ENCODE data around the gene TEX11. TPM values are rescaled to one million over a fixed set of nuclear protein-coding genes. Genes with fewer than 3 reads are reported as not detected.
A peak's percentile ranks its signal among the peaks of the same experiment; 100 is the strongest.

Gene TEX11
- total and polyA plus RNA-seq, 12 donors: 0.19 TPM; not detected in 11

DNA sequence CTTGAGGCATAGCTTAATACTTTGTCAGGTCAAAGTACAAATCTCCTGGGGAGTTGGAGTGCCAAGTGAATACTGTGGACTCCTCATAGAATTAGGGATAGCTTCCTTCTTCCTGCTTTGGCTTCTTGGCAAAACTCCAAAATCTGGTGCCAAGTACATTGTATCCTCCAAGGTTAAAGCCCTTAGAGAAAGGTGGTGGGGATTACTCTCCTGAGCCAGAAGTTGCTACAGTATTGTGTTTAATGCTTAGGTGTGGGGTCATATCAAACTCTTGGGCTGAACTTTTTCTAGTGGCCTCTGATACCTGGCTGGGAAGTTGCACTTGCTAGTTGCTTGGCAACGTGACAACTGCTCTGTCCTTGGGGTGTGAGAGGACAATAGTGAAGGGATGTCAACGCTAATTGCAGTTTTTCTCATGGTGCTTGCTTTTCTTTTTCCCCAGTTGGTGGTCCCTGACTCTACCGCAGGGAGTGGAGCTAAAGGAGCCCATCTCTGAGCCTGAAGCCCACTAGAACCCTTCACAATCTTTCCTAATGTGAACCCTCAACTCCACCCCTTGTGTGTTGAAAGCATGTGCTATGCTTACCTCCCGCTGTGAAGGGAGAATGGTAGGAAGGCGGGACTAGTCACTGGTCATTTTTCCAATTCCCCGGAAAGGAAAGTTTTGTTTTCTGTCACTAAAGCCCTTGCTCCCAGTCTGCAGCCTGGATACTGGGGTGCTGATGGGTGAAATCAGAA, 428.4 kb downstream of the TEX11 start:
- 11 to 23% methylated on average over 6 of the region's 6 CpGs for WGBS, 2 donors
- ATAC-seq: peak; percentile 28 to 69 (median 44)
- intact Hi-C loops (cut with DNase I): loop anchor here in 2 of 10 donors (2.0 kb wide), 1 partner anchor 25 kb away; no protein-coding TSS in a partner anchor
- H3K4me1 ChIP-seq: peaks cover 2 to 52% (median 27%) of the 10 kb centered on the region in 9 donors
- peaks cover 0 to 54% (median 0%) of the 10 kb centered on the region in 7 donors for H3K27me3 ChIP-seq
- peak in 1 of 2 donors; percentile 29 for DNase-seq
- peak overlapping the region; percentile 54 to 83 (median 78) for H3K27ac ChIP-seq
- no peaks in the 10 kb centered on the region for H3K9me3 ChIP-seq
- H3K36me3 ChIP-seq: no peaks in the 10 kb centered on the region
- peak overlapping the region in 7 of 10 donors; percentile 10 to 33 (median 30) for H3K4me3 ChIP-seq
- TF ChIP-seq, protein P1, sequence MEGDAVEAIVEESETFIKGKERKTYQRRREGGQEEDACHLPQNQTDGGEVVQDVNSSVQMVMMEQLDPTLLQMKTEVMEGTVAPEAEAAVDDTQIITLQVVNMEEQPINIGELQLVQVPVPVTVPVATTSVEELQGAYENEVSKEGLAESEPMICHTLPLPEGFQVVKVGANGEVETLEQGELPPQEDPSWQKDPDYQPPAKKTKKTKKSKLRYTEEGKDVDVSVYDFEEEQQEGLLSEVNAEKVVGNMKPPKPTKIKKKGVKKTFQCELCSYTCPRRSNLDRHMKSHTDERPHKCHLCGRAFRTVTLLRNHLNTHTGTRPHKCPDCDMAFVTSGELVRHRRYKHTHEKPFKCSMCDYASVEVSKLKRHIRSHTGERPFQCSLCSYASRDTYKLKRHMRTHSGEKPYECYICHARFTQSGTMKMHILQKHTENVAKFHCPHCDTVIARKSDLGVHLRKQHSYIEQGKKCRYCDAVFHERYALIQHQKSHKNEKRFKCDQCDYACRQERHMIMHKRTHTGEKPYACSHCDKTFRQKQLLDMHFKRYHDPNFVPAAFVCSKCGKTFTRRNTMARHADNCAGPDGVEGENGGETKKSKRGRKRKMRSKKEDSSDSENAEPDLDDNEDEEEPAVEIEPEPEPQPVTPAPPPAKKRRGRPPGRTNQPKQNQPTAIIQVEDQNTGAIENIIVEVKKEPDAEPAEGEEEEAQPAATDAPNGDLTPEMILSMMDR (IDR thresholded peaks at IDR 0.05): no peak

- peak in 4 of 8 donors; percentile 3 to 34 (median 6) for ATAC-seq
- 51 to 60% methylated on average over 4 of the region's 4 CpGs for WGBS, 2 donors
These were observed 429.1 kb downstream of the TEX11 start for GRCh38 chrX:70479247-70479921.

More at GRCh38 chrX:70479247-70479921, 429.1 kb downstream of the TEX11 start:
- TF ChIP-seq, protein P1 (IDR thresholded peaks at IDR 0.05): no peak
- Histone ChIP-seq H3K9me3 (no peaks in the 10 kb centered on the region), H3K4me3 (peak overlapping the region in 1 of 10 donors; percentile 30), H3K27me3 (peaks cover 0 to 59% (median 0%) of the 10 kb centered on the region in 7 donors), H3K27ac (peak overlapping the region; percentile 54 to 83 (median 78)), H3K36me3 (no peaks in the 10 kb centered on the region), H3K4me1 (peaks cover 2 to 52% (median 27%) of the 10 kb centered on the region in 9 donors)
- no peak for DNase-seq
- intact Hi-C loops (cut with DNase I): no loop called here

Other genes with a start within 250 kb of the TEX11 start
- gene SLC7A3, start 22.4 kb upstream of the TEX11 start, total RNA-seq: not detected
- gene SLC7A3, start 22.4 kb upstream of the TEX11 start, polyA plus RNA-seq: not detected
- 10 to 100 TPM; 41.5 to 54.0 (median 49.4) TPM for gene SNX12, start 159.6 kb upstream of the TEX11 start, total RNA-seq
- gene SNX12, start 159.6 kb upstream of the TEX11 start, polyA plus RNA-seq: 10 to 100 TPM; 22.5 to 36.2 TPM
- gene FOXO4, start 187.1 kb upstream of the TEX11 start, total RNA-seq: 10 to 100 TPM; 29.5 to 67.8 (median 37.5) TPM
- gene FOXO4, start 187.1 kb upstream of the TEX11 start, polyA plus RNA-seq: 10 to 100 TPM; 12.2 to 21.5 TPM
- gene CXorf65, start 198.0 kb upstream of the TEX11 start, total RNA-seq: not detected
- gene CXorf65, start 198.0 kb upstream of the TEX11 start, polyA plus RNA-seq: not detected
- gene IL2RG, start 202.9 kb upstream of the TEX11 start, total RNA-seq: 10 to 100 TPM in 1 of 10 donors, 1 to 10 TPM in 6, under 1 TPM in 3; 0.57 to 15.3 (median 2.0) TPM
- gene IL2RG, start 202.9 kb upstream of the TEX11 start, polyA plus RNA-seq: 1 to 10 TPM; 1.3 to 1.7 TPM
- gene MED12, start 209.9 kb upstream of the TEX11 start, total RNA-seq: 10 to 100 TPM; 22.4 to 35.1 (median 28.9) TPM
- 10 to 100 TPM in 1 of 2 donors, 1 to 10 TPM in 1; 6.1 to 10.8 TPM for gene MED12, start 209.9 kb upstream of the TEX11 start, polyA plus RNA-seq
- under 1 TPM; 0.23 to 0.94 (median 0.55) TPM for gene NLGN3, start 236.1 kb upstream of the TEX11 start, total RNA-seq
- under 1 TPM; 0.16 to 0.51 TPM for gene NLGN3, start 236.1 kb upstream of the TEX11 start, polyA plus RNA-seq

All from heart right ventricle (tissue), 16 donors.